NCI-H128 (cell line): Measurements from ENCODE around the gene TRABD2B.

ENCODE experiments used
- DNase-seq: peaks from one replicate; lab custom pipeline; 2025; ENCODE audit not compliant: unreplicated experiment; lab: John Stamatoyannopoulos, UW

Gene TRABD2B

DNA sequence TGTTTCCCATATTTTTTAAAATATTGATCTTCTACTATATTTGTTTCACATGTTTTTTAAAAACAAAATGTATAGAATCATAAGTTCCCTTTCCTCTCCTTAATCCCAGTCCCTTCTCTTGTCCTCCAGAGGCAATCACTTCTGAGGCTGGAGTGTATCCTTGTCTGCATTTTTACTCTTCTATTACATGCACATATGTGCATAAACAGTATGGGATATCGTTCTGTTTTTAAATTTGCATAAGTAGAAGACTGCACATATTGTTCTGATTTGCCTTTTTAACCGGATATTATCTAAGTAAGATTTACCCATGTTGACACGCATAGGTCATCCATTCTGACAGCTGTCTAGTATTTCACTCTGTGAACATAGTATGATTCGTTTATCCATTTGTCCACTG, 142.0 kb downstream of the TRABD2B start:
- no peak for DNase-seq

DNA sequence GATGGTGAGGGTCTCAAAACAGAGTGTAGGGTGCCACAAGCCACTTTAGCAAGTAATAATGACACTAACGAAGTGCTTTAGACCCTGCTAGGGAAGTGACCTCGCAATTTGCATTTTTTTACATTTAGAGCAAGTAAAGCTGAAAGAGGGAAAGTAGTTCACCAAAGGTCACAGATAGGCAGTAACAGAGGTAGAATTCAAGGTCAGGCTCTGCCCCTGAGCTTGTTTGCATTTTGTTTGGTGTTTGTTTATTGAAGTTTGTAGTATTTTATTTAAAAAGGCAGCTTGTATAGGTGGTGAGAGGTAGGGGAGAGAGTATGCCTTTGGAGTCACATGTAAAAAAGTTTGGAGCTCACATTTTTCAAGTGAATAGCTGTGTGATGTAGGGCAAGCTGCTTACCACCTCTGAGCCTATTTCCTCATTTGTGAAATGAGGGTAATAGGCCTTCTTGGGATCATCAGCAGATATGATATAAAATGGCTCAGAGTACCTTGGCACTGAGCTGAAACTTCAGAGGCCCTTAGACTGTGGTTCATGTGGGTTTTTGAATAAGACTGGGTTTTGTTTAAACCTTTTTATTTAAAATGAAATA, 142.5 kb downstream of the TRABD2B start:
- DNase-seq: no peak

DNA sequence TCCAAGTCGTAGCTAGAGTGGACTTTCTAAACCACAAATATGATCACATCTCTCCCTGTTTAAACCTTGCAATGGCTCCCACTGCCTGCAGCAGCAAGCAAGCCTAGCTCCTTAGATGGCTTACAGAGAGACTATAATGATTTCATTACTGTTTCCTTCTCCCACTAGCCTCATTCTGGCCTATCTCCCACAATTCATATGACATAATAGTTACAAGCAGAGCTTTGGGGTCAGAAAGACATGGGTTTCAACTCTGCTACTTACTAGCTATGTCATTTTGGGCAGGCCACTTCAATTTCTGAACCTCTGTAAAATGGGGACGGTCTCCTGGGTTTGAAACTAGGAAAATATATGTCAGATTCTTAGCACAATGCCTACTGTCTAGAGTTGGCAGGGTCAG, 143.3 kb downstream of the TRABD2B start:
- DNase-seq: no peak

DNA sequence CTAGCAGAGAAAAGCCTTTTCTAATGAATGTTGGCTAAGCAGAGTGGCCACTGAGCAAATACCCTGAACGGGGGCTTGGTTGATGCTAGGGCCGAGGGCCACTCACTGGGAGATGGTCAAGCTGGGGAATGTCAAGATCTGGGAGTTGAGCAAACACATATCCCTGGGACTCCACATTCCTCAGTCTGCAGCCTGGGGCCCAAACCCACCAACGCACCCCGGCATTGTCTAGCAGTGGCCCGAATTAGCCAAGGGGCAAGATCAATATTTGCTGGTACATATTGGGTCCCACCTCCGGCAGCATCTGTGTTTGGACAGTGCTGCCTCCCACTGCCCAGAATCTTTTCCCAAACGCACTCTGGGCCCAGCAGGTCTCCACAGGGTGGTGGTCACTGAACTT, 144.1 kb downstream of the TRABD2B start:
- DNase-seq: no peak

DNA sequence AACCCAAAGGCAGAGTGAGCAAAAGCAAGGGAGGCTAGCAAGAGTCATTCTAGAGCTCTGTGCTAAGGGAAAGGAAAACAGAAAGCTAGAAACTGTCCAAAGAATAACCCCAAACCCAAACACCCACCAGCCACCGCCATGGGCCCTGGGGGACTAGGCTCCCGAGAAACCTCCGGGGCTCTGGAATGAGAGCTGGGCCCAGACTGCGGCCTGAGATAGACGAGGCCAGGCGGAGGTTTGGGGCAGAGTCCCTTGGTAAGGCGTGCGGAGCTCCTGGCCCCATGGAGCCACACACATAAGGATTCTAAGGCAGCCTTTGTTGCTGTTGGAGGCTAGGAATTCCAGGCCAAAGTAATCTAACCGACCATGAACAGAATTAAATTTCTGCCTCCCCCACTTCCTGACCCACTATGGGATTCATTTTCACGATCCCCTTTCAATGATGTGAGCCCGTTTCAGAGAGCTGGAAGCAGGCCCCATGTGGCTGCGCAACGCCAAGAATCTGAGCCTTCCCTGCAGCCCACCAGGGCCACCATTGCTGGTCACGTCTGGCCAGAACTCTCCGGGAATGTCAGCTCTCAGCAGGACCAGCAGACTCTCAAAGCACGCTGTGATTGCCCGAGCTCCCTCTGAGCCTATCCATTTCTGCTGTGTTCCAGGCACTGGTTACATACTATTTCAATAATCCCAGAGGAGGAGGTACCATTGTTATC, 145.0 kb downstream of the TRABD2B start:
- no peak for DNase-seq

DNA sequence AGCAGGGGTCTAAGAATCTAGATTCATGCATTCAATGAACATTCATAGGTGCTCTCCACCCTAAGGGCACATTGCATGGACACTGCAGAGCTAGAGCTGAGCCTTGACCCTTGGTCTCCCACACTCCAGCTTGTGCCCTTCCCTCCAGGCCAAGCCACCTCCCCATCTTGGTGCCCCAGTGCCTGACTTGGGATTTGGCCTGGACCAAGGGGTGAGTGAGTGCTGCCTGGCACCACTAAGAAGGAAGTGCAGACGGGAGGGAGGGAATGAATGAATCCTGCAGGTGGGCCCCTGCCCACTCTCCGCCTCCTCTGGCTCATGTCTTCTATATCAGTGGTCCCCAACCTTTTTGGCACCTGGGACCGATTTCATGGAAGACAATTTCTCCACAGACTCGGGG, 146.7 kb downstream of the TRABD2B start:
- no peak for DNase-seq

DNA sequence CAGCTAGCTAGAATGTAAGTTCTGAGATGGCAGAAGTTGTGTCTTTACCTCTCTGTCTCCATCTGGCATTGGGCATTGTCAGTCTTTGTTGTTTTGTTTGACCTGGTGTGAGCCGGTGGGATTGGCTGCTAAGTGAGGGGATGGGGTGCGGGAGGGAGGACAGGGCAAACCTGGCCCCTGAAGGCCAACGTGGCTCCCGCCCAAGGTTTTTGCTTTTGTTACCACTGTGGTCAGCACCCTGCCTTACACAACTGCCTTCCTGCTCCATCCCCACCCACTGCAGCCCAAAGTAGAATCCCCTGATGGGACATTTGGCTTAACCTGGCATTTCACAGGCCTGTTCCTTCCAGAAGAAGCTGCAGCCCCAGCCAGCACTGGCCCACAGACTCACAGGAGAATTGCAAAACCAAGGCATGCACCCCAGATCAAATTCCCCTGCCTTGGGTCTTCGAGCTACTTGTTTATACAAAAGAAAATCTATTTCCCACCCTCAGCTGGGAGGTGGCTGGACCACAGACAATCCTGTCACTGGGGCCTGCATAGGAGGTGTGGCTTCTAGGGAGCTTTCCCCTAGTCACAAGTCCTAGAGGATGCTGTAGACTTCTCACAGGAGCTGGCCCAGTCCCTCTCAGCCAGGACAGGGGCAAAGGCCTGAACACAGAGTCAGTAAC, 147.5 kb downstream of the TRABD2B start:
- no peak for DNase-seq

DNA sequence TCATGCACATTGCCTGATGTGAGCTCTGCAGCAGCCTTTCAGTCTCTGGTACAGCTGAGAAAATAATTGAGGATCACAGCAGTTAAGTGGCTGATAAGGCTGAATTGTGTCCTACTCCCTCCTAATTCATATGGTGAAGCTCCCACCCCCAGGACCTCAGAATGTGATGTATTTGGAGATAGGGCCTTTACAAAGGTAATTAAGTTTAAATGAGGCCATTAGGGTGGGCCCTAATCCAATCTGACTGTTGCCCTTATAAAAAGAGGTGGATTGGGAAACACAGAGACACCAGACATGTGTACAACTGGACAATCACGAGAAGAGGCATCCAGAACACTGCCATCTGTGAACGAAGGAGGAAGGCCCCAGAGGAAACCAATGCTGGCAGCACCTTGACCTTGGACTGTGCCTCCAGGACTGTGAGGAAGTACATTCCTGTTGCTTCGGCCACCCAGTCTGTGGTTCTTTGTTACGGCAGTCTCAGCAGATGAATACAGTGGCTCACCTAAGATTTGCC, 148.1 kb downstream of the TRABD2B start:
- no peak for DNase-seq

DNA sequence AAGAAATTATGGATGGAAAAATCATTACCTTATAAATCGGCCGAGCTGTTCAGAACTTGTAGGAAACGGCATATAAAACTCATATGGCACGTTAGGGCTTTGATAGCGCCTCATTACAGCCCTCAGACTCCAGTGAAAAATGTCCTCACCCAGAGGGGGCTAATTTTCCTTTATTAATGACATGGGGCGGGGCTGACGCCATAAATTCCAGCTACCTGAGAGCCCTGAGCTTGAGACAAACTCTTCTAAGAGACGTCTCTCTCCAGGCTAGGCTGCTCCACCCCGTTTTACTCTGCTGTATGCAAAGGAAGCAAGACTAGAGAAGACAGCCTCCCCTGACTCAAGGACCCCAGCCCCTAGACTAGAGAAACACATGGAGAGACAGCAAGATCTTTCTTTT, 149.4 kb downstream of the TRABD2B start:
- no peak for DNase-seq

DNA sequence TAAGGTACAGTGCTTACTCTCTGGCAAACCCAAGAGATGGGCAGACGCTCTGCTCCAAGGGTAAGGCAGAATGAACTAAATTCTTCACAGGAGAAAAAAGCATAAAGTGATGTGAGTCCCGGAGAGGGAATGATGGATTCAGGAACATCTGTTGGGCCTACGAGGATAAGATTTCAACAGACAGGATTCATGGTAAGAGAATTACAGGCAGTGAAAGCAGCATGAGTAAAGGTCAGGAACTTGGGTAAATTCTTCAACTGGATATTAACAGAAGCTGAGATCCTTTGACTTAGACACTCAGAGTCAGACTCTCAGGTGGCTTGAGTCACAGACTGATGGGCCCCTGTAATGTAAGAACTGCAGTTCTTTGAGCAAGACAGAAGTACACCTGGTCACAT, 152.6 kb downstream of the TRABD2B start:
- DNase-seq: no peak

DNA sequence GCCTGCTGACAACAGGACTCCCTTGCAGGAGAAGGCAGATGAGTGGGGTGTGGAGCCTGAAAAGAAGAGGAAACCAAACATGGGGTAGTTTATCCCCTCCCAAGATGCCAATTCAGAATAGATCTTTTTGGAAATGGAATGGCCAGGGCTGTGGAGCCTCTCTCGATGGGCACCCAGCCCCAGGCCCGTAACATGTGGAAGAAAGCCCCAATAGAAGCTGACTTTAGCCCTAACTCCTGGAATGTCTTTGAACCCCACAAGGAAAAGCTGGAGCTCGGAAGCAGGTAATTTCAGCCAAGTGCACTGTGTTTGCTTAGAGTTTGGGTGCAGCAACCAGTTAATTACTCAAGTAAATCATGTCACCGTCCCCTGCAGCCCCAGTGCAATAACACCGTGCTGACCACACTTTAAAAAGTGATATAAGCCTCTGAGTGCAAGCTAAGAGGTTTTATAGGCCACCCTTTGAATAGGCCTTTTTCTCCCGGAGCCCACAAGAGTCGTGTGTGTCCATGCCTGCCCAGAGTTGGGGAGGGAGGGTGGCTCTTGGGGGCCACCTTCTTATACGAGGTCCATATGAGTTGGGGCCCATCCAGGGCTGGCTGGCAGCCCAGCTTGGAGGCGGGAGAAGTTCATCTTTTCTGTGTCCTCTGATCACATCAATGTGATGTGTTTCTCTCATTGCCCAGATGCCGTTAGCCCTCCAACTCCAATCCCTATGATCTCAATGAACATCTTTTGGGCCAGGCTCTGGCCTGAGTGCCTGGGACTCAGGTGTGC, 153.2 kb downstream of the TRABD2B start:
- DNase-seq: no peak

DNA sequence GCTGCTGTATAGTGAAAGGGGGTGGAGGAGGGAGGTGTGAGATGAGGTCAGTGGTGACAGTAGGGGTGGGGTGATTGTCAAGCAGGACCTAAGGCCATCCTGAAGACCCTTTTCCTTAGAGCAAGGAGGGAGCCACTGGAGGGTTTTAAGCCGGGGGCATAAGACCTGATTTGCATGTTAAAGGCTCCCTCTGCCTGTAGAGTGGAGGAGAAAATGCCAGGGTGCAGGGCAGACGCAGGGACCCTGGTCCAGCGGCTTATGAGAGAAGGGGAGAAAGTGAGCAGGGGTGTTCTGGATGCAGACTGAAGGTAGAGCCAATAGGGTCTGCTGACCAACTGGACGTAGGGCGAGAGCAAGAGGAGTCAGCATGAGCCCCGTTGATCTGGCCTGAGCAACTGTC, 154.1 kb downstream of the TRABD2B start:
- no peak for DNase-seq

DNA sequence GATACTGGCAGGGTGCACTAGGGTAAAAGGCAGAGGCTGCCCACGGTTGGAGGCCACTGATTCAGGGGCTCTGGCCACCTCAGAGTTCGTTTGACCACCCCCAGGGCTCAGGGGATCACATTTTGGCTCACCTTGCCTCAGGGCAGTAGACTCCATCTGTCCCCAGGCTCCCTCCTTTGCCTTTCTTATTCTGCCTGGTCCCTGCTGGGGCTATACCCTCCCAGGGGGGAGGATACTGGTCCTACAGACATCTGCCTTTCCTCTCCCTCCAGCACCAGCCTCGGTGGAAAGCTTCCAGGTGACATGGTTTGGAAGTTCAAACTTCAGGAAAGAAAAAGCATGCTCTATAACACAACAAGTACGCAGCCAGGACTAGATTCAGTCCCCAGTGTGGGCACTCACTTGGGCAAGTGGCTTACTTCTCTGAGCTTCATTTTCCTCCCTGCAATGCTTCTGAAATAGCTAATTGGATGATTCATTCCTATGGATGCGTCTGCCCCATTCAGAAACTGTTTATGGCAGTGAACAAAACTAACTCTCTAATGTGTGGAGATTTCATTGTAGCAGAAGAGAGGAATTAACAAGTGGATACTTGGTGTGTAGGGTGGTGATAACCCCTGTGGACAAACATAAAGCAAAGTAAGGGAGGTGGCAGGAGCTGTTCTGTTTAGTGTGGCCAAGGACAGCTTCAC, 154.8 kb downstream of the TRABD2B start:
- no peak for DNase-seq

DNA sequence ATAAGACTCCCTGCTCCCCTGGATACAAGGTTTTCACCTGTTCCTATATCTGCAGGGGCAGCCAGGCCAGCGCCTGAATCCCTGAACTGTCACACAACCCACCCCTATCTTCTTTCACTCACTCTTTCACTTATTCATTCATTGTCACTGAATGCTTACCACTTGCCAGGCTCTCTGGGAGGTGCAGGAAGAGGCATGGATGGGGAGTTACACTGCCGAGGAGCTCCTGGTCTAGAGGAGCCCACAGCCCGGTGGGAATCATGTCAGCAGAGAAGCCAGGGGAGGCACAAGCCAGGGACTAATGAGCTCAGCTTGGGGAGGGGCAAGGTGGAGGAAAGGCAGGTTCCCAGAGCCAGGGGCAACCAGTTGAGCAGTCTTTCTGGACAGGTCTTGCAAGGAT, 155.8 kb downstream of the TRABD2B start:
- no peak for DNase-seq

DNA sequence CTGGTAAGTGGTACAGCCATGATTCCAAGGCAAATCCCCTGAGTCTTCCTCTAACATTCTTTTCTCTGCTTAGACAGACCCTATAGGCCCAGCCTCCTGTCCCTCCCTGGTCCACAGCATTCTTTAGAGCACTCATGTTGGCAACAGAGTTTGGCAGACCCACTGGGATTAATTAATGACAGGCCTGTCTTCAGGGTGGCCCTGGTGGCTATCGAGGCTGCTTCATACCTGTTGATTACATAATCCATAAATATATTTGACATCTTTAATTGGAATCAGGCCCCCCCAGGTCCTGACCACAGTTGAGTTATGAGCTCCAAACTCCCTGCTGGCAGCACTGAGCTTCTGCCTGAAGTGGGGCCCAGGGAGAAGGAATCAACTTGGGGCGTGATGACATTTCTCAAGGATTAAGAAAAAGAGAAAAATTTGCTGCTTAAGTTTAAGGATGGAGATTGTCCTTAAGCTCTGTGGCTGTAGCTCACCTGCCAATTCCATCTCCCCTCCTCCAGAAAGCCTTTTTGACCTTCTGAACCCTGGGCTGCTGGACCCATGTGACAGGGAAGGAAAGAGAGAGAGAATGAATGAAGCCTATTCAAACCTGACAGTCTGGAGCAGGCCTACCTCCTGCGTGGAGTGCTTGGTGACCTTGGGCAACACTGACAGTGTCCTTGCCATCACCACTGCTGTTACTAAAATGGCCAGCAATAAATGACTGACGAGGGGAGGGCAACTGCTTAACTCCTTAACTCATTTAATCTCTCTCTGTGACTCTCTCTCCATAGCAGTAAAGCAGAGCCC, 156.6 kb downstream of the TRABD2B start:
- no peak for DNase-seq

DNA sequence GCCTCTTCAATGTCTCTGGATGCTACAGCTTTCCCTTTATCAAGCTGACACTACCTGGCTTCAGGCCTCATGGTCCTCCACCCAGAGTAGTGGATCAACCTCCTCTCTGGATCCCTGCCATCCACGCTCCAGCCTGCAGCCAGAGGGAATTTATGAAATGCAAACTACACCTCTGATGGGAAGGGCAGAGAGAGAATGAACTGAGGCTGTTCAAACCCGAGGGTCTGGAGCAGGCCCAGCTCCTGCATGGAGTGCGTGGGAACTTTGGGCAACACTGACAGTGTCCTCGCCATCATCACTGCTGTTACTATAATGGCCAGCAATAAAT, 157.8 kb downstream of the TRABD2B start:
- no peak for DNase-seq

DNA sequence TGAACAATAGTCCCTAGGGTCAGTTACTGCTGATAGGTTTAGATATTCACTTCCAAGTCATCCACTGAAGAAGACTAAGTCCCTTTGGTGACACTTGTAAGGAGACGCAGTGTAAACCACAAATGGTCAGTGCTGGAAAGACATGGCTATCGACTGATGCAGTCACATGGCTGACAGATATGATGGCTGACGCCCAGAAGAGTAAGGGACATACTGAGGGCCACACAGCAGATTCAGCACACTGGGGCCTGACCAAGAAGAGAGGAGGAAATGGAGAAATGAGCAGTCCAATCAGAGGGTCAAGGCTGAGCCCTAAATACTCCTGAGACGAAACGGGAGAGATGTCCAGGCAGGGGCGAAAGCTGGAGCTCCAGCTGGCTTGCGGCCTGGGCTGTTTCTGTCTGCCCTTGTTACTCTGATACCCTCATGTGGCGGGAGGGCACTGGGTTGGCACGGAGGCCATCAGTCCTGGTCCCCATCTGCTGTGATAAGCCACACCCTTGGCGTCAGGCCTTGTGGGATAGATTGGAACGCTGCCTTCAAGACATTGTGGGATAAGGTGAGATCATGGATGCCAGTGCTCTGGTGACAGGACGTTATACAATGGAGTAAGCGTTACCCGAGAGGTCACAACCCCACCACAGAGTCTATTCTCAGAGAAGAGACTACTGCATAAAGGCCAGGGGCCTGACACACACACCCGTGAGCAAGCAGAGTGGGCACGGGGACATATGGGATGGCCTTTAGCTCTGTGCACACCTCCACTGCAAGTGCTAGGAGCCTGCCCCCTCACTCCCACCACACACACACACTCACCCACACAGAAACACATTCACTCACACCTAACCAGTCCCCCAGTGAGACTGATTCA, 158.4 kb downstream of the TRABD2B start:
- DNase-seq: no peak

DNA sequence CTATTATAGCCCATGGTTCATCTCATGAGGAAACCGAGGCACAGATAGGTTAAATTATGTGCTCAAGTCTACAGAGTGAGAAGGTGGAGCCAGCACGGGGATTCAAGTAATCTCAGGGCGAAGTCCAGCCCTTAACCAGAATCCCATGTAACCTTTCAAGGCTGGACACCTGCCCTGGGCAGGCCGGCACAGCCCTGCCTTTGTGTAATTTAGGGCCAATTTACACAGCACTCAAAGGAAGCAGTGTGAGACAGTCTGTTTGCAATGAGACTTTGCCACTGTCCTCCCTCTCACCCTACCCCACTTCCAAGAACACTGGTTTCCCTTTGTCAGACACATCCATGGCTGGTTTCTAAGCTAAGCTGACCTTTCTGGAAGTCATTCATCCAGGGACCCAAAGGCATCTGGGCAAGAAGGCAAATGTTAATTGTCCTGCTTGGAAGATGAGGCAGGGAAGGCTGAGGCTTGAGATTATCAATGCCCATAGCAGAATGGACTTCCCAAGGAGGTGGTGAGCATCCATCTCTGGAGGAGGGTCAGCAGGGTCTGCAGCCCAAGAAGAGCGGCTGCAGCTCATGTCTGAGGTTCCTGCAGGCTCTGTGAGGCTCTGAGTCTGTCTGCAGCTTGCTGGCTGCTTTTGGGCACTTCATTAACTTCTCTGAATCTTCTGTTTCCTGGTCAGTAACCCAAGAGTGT, 159.2 kb downstream of the TRABD2B start:
- no peak for DNase-seq
